Measurements from ENCODE around the gene PML.

PML gene

DNA sequence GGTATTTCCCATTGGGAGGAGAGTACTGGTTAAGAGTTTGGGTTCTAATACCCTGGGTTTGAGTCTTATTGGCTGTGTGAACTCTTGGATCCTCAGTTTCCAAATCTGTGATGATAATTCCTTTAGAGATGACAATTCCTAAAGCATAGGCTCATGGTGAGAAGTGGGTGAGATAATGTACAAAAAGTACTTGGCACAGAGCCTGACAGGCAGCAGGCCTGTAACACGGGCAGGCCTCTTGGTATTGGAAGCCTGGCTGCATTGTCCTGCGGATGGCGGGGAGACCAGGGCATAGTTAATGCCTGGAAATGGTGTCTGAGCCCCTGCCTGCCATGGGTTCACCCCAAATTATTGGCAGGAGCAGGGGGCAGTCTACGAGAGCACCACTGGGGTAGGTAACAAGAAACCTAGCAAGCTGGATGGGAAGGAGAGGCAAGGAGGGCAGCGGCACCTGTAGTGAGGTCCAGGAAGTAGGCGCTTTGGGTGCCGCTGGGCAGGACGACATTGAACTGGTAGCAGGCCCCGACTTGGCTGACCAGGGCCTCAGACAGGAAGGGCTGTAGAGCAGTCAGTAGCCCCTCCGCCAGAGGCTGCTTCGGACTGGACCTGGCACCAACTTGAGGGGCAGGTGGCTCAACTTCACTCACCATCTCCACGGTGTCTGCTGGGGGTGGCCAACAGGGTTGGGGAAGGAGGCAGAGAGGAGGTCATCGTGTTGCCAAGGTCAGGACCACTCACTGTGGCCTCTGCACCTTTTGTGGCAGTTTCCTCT, 10.1 kb upstream of the PML start:
- Histone ChIP-seq H3K9me3 (ENCODE audit: severe bottlenecking) (no peaks in the 10 kb centered on the region), H3K36me3 (ENCODE audit: low read depth) (no peaks in the 10 kb centered on the region), H3K27me3 (ENCODE audit: insufficient read depth, poor library complexity, severe bottlenecking) (no peaks in the 10 kb centered on the region), H3K27ac (ENCODE audit: poor library complexity, severe bottlenecking) (peak overlapping the region; percentile 95), H3K4me1 (ENCODE audit: insufficient read depth, poor library complexity, severe bottlenecking) (peaks cover 61% of the 10 kb centered on the region), H3K4me3 (ENCODE audit: severe bottlenecking) (no peak overlapping the region)
- no peak for DNase-seq (ENCODE audit: low spot score)
- ATAC-seq (ENCODE audit: low read depth) = no peak
- TF ChIP-seq, protein P1, sequence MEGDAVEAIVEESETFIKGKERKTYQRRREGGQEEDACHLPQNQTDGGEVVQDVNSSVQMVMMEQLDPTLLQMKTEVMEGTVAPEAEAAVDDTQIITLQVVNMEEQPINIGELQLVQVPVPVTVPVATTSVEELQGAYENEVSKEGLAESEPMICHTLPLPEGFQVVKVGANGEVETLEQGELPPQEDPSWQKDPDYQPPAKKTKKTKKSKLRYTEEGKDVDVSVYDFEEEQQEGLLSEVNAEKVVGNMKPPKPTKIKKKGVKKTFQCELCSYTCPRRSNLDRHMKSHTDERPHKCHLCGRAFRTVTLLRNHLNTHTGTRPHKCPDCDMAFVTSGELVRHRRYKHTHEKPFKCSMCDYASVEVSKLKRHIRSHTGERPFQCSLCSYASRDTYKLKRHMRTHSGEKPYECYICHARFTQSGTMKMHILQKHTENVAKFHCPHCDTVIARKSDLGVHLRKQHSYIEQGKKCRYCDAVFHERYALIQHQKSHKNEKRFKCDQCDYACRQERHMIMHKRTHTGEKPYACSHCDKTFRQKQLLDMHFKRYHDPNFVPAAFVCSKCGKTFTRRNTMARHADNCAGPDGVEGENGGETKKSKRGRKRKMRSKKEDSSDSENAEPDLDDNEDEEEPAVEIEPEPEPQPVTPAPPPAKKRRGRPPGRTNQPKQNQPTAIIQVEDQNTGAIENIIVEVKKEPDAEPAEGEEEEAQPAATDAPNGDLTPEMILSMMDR (IDR thresholded peaks at IDR 0.05; ENCODE audit: poor library complexity, severe bottlenecking) = no peak

GRCh38 chr15:73985101-73985873, 9.2 kb upstream of the PML start:
- Histone ChIP-seq H3K9me3 (ENCODE audit: severe bottlenecking) (no peaks in the 10 kb centered on the region), H3K4me1 (ENCODE audit: insufficient read depth, poor library complexity, severe bottlenecking) (peaks cover 66% of the 10 kb centered on the region), H3K27ac (ENCODE audit: poor library complexity, severe bottlenecking) (peak overlapping the region; percentile 95), H3K4me3 (ENCODE audit: severe bottlenecking) (no peak overlapping the region), H3K27me3 (ENCODE audit: insufficient read depth, poor library complexity, severe bottlenecking) (no peaks in the 10 kb centered on the region), H3K36me3 (ENCODE audit: low read depth) (no peaks in the 10 kb centered on the region)
- no peak for DNase-seq (ENCODE audit: low spot score)
- TF ChIP-seq, protein P1 (IDR thresholded peaks at IDR 0.05; ENCODE audit: poor library complexity, severe bottlenecking) = no peak
- no peak for ATAC-seq (ENCODE audit: low read depth)

DNA sequence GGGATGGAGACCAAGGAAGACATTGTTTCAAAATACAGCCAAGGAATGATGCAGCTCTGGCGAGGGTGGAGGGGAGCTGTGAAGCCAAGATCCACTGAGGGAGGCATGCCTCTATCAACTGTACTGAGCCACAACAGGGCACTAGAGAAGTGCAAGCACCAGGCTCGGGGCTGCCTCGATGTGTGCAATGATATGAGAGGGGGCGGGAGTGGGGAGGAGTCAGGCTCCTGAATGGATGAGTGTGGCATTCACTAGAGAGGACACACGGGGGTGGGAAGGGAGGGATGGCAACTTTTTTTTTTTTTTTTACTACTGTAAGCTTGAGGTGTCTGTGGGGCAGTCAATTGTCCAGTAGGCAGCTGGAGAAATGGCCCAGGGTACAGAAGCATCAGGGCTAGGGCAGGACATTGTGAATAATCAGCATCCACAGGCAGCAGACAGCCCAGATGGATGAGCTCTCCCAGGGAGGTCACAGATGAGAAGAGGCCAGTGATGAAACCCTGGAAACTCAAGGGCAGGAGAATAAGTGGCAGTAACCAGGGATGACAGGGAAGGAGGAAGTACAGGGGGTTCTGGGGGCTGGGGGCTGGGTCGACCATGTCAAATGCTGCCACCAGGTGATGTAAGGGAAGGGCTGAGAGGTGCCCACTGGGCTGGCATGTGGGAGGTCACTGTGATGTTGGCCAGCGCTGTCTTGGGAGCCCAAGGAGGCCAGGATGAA, 8.3 kb upstream of the PML start:
- no peaks in the 10 kb centered on the region for H3K36me3 ChIP-seq (ENCODE audit: low read depth)
- H3K4me3 ChIP-seq (ENCODE audit: severe bottlenecking) = no peak overlapping the region
- H3K4me1 ChIP-seq (ENCODE audit: insufficient read depth, poor library complexity, severe bottlenecking) = peaks cover 73% of the 10 kb centered on the region
- TF ChIP-seq, protein P1 (IDR thresholded peaks at IDR 0.05; ENCODE audit: poor library complexity, severe bottlenecking) = no peak
- no peaks in the 10 kb centered on the region for H3K27me3 ChIP-seq (ENCODE audit: insufficient read depth, poor library complexity, severe bottlenecking)
- H3K9me3 ChIP-seq (ENCODE audit: severe bottlenecking) = no peaks in the 10 kb centered on the region
- peak overlapping the region; percentile 95 for H3K27ac ChIP-seq (ENCODE audit: poor library complexity, severe bottlenecking)
- ATAC-seq (ENCODE audit: low read depth) (no peak), DNase-seq (ENCODE audit: low spot score) (no peak)

- peaks cover 72% of the 10 kb centered on the region for H3K4me1 ChIP-seq (ENCODE audit: insufficient read depth, poor library complexity, severe bottlenecking)
Measured at GRCh38 chr15:73986776-73987056, 7.8 kb upstream of the PML start.

More at GRCh38 chr15:73986776-73987056, 7.8 kb upstream of the PML start:
- TF ChIP-seq, protein P1 (IDR thresholded peaks at IDR 0.05; ENCODE audit: poor library complexity, severe bottlenecking) = peak; percentile 11
- H3K9me3 ChIP-seq (ENCODE audit: severe bottlenecking) = no peaks in the 10 kb centered on the region
- H3K27me3 ChIP-seq (ENCODE audit: insufficient read depth, poor library complexity, severe bottlenecking) = no peaks in the 10 kb centered on the region
- DNase-seq (ENCODE audit: low spot score) = no peak
- no peak for ATAC-seq (ENCODE audit: low read depth)
- H3K36me3 ChIP-seq (ENCODE audit: low read depth) = no peaks in the 10 kb centered on the region
- no peak overlapping the region for H3K4me3 ChIP-seq (ENCODE audit: severe bottlenecking)
- peak overlapping the region; percentile 72 for H3K27ac ChIP-seq (ENCODE audit: poor library complexity, severe bottlenecking)
